GM18951 (cell line): ENCODE data around the gene ADGRG6.
"Not testable (repeated sequence)": the region's sequence is repeated elsewhere in the genome, so short reads cannot be mapped to it uniquely, and the experiment has no call there.

ENCODE experiments used
- POLR2A ChIP-seq: IDR thresholded peaks from 4 replicates; pipeline ENCODE4 v1.6.1; 2011; ENCODE audit warnings: mild to moderate bottlenecking; ENCODE audit not compliant: insufficient read length, insufficient read depth; ENCODE audit errors: extremely low read depth
- in situ Hi-C: fragments of 300-500 bp; cut with MboI; formaldehyde crosslinking; loops from one replicate; pipeline ENCODE4 v1.12.0; 2022; ENCODE audit warnings: low sequenced_read_pairs, mixed read lengths, inconsistent platforms; ENCODE audit not compliant: unreplicated experiment

The ADGRG6 gene

GRCh38 chr6:142412241-142412640 lies 110.4 kb downstream of the ADGRG6 start:
- in situ Hi-C loops: no loop called here
- no peak for TF ChIP-seq POLR2A

- TF ChIP-seq POLR2A: no peak
- in situ Hi-C loops: no loop called here
Measured at GRCh38 chr6:142412658-142413057, 110.9 kb downstream of the ADGRG6 start.

GRCh38 chr6:142413111-142413510 lies 111.3 kb downstream of the ADGRG6 start:
- no peak for TF ChIP-seq POLR2A
- in situ Hi-C loops: no loop called here

- TF ChIP-seq POLR2A: no peak
Measured at GRCh38 chr6:142414462-142415250, 112.8 kb downstream of the ADGRG6 start.

GRCh38 chr6:142416179-142416578 lies 114.4 kb downstream of the ADGRG6 start:
- in situ Hi-C loops: no loop called here
- no peak for TF ChIP-seq POLR2A

More at GRCh38 chr6:142414462-142415250, 112.8 kb downstream of the ADGRG6 start:
- in situ Hi-C loops: no loop called here

- in situ Hi-C loops: no loop called here
- no peak for TF ChIP-seq POLR2A
Measured at GRCh38 chr6:142416686-142417085, 114.9 kb downstream of the ADGRG6 start.

GRCh38 chr6:142417331-142417750 lies 115.5 kb downstream of the ADGRG6 start:
- in situ Hi-C loops: no loop called here
- TF ChIP-seq POLR2A: no peak

GRCh38 chr6:142419071-142419470 lies 117.3 kb downstream of the ADGRG6 start:
- no peak for TF ChIP-seq POLR2A
- in situ Hi-C loops: no loop called here

GRCh38 chr6:142420802-142421201 lies 119.0 kb downstream of the ADGRG6 start:
- in situ Hi-C loops: no loop called here
- no peak for TF ChIP-seq POLR2A

- no peak for TF ChIP-seq POLR2A
- in situ Hi-C loops: no loop called here
Measured at GRCh38 chr6:142421285-142422117, 119.7 kb downstream of the ADGRG6 start.

GRCh38 chr6:142426444-142427132 lies 124.8 kb downstream of the ADGRG6 start:
- in situ Hi-C loops: not testable (repeated sequence)

- in situ Hi-C loops: not testable (repeated sequence)
Measured at GRCh38 chr6:142428468-142428867, 126.7 kb downstream of the ADGRG6 start.

- in situ Hi-C loops: no loop called here
- TF ChIP-seq POLR2A: no peak
Measured at GRCh38 chr6:142429195-142429594, 127.4 kb downstream of the ADGRG6 start.
